Tibial nerve (tissue), 4 donors: Measurements from ENCODE around the gene CTNNA2. TPM values are rescaled to one million over a fixed set of nuclear protein-coding genes. Genes with fewer than 3 reads are reported as not detected.

ENCODE experiments used
- DNase-seq, 2 donors: peaks; one replicate each; pipeline ENCODE4 v3.0.0-alpha.2; 2019; ENCODE audit warnings: low spot score in 2 of 2
- H3K27ac ChIP-seq, 4 donors: fragments of 200-600 bp; sonication (generic) in 3 of 4; one replicate each; pipeline ENCODE4 v1.5.1; 2017 to 2019; ENCODE audit warnings: mild to moderate bottlenecking in 1 of 4
- H3K27me3 ChIP-seq, 2 donors: fragments of 200-600 bp; sonication (generic) in 1 of 2; one replicate each; pipeline versions ENCODE4 v1.5.1 to v1.6.0; 2017 to 2019
- H3K36me3 ChIP-seq, 3 donors: fragments of 200-600 bp; sonication (generic); one replicate each; pipeline ENCODE4 v1.5.1; 2018 to 2019
- H3K4me1 ChIP-seq, 4 donors: fragments of 200-600 bp; sonication (generic) in 3 of 4; one replicate each; pipeline ENCODE4 v1.5.1; 2017 to 2019
- H3K4me3 ChIP-seq, 4 donors: fragments of 200-600 bp; sonication (generic) in 3 of 4; one replicate each; pipeline ENCODE4 v1.5.1; 2017 to 2019; ENCODE audit warnings: mild to moderate bottlenecking in 1 of 4, moderate library complexity in 1 of 4
- H3K9me3 ChIP-seq, 4 donors: fragments of 200-600 bp; sonication (generic) in 3 of 4; one replicate each; pipeline ENCODE4 v1.5.1; 2017 to 2019
- CTCF ChIP-seq, 5 experiments: fragments of 200-600 bp in 3 of 5; fragments of 450-650 bp in 2 of 5; sonication (generic) in 3 of 5; IDR thresholded peaks; one replicate each; pipeline ENCODE4 v1.5.1; 2016 to 2019; ENCODE audit warnings: antibody characterized with exemption in 5 of 5, mild to moderate bottlenecking in 3 of 5, moderate library complexity in 2 of 5
- EP300 ChIP-seq, 2 donors: sonication (generic); formaldehyde crosslinking; IDR thresholded peaks; one replicate each; pipeline ENCODE4 v1.6.1; 2017; ENCODE audit warnings: antibody characterized with exemption in 2 of 2, mild to moderate bottlenecking in 1 of 2
- POLR2A ChIP-seq, 2 donors: fragments of 450-650 bp; IDR thresholded peaks; one replicate each; pipeline ENCODE4 v1.6.1; 2017; ENCODE audit warnings: antibody characterized with exemption in 2 of 2, mild to moderate bottlenecking in 2 of 2, moderate library complexity in 2 of 2
- whole genome bisulfite sequencing, 2 donors: methylation state at CpG; one replicate each; pipeline ENCODE4 v1.1.5; 2018; 5-methylcytosine and 5-hydroxymethylcytosine counted together
- total RNA-seq, 4 donors: library from RNA; depleted of rRNA; stranded (reverse); fragments of >200 nt; gene quantifications; one replicate each; pipeline ENCODE4 v1.1.0, GENCODE V29; 2016

The CTNNA2 gene
- total RNA-seq, 4 donors from 2014 or later = 0.39 to 3.3 (median 0.75) TPM

GRCh38 chr2:80395251-80395650 lies 882.4 kb downstream of the CTNNA2 start:
- H3K4me3 ChIP-seq = no peak overlapping the region
- DNase-seq = no peak
- H3K4me1 ChIP-seq = peaks cover 0 to 5% (median 0%) of the 10 kb centered on the region in 4 donors
- H3K36me3 ChIP-seq = no peaks in the 10 kb centered on the region
- H3K27me3 ChIP-seq = no peaks in the 10 kb centered on the region
- WGBS, 2 donors = 92 to 97% methylated on average over 1 of the region's 1 CpG
- no peak for TF ChIP-seq CTCF (IDR thresholded peaks at IDR 0.05)
- no peaks in the 10 kb centered on the region for H3K9me3 ChIP-seq
- H3K27ac ChIP-seq = no peak overlapping the region

GRCh38 chr2:80396276-80396675 lies 883.4 kb downstream of the CTNNA2 start:
- no peak overlapping the region for H3K4me3 ChIP-seq
- H3K27ac ChIP-seq = no peak overlapping the region
- no peak for TF ChIP-seq EP300 (IDR thresholded peaks at IDR 0.05)
- no peak for TF ChIP-seq CTCF (IDR thresholded peaks at IDR 0.05)
- DNase-seq = no peak
- no peaks in the 10 kb centered on the region for H3K9me3 ChIP-seq
- no peaks in the 10 kb centered on the region for H3K27me3 ChIP-seq
- H3K4me1 ChIP-seq = peaks cover 0 to 5% (median 0%) of the 10 kb centered on the region in 4 donors
- no peaks in the 10 kb centered on the region for H3K36me3 ChIP-seq

GRCh38 chr2:80403081-80403480 lies 890.2 kb downstream of the CTNNA2 start:
- H3K27me3 ChIP-seq = no peaks in the 10 kb centered on the region
- DNase-seq = no peak
- no peaks in the 10 kb centered on the region for H3K4me1 ChIP-seq
- 42 to 59% methylated on average over 4 of the region's 4 CpGs for WGBS, 2 donors
- TF ChIP-seq EP300 (IDR thresholded peaks at IDR 0.05) (no peak), CTCF (IDR thresholded peaks at IDR 0.05) (no peak), POLR2A (IDR thresholded peaks at IDR 0.05) (no peak)
- H3K4me3 ChIP-seq = no peak overlapping the region
- no peaks in the 10 kb centered on the region for H3K9me3 ChIP-seq
- no peak overlapping the region for H3K27ac ChIP-seq
- H3K36me3 ChIP-seq = no peaks in the 10 kb centered on the region

- H3K27ac ChIP-seq = no peak overlapping the region
- H3K4me3 ChIP-seq = no peak overlapping the region
- H3K36me3 ChIP-seq = no peaks in the 10 kb centered on the region
- H3K27me3 ChIP-seq = no peaks in the 10 kb centered on the region
- no peak for DNase-seq
- WGBS, 2 donors = 83 to 86% methylated on average over 4 of the region's 4 CpGs
- no peaks in the 10 kb centered on the region for H3K9me3 ChIP-seq
- H3K4me1 ChIP-seq = no peaks in the 10 kb centered on the region
- no peak for TF ChIP-seq CTCF (IDR thresholded peaks at IDR 0.05)
- no peak for TF ChIP-seq POLR2A (IDR thresholded peaks at IDR 0.05)
- no peak for TF ChIP-seq EP300 (IDR thresholded peaks at IDR 0.05)
These were observed 894.5 kb downstream of the CTNNA2 start for GRCh38 chr2:80407377-80407776.

- no peak for DNase-seq
- Histone ChIP-seq H3K27ac (no peak overlapping the region), H3K36me3 (no peaks in the 10 kb centered on the region), H3K27me3 (no peaks in the 10 kb centered on the region), H3K4me3 (no peak overlapping the region), H3K9me3 (peaks cover 0 to 11% (median 0%) of the 10 kb centered on the region in 4 donors), H3K4me1 (no peaks in the 10 kb centered on the region)
- WGBS, 2 donors = 68 to 72% methylated on average over 3 of the region's 3 CpGs
- TF ChIP-seq POLR2A (IDR thresholded peaks at IDR 0.05) (no peak), CTCF (IDR thresholded peaks at IDR 0.05) (no peak), EP300 (IDR thresholded peaks at IDR 0.05) (no peak)
These were observed 897.5 kb downstream of the CTNNA2 start for GRCh38 chr2:80410346-80410745.
